ENCODE results near the gene LTA4H.
"Not testable (repeated sequence)": the region's sequence is repeated elsewhere in the genome, so short reads cannot be mapped to it uniquely, and the experiment has no call there.

LTA4H gene

DNA sequence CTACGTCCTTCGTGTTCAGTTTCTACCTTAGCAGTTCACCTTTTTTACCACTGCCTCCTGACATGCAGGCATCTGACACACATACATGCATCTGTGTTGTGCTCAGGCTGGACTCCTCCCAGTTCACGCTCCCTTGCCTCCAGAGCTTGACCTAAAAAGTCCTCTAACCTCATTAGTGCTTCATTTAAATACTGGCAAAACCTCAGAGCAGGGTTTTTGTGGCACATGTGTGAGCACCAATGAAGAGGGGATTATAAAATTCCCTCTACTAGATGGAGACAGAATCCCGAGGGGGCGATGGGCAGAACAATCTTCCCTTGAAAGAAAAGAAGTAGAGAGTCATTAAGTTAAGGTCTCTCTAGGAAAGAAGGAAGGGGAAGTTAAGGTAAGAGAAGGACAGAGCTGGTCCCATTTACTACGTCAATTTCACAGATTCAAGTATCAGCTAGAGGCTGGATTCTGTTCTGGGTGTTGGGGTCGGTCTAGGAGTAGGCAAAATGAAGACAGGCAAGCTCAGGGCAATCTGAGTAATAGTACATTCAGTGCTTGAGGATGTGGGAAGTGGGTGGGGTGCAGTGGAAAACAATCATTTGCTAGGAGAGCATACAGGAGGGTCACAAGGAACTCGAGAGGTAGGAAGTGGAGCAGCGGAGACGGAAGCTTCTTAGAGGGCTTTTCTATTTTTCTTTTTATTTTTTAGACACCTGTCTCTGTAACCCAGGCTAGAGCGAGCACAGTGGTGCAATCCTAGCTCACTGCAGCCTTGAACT is 46.7 kb downstream of the LTA4H start:
- DNase-seq = no peak

- no peak for DNase-seq
These were observed 48.5 kb downstream of the LTA4H start for GRCh38 chr12:95986635-95987570.

- DNase-seq = no peak
These were observed 50.7 kb downstream of the LTA4H start for GRCh38 chr12:95984682-95985081.

GRCh38 chr12:95982602-95983001 is 52.8 kb downstream of the LTA4H start:
- DNase-seq = no peak

- no peak for DNase-seq
These were observed 55.0 kb downstream of the LTA4H start for GRCh38 chr12:95980437-95980836.

GRCh38 chr12:95978774-95979173 is 56.6 kb downstream of the LTA4H start:
- DNase-seq = no peak

- DNase-seq = no peak
These were observed 57.0 kb downstream of the LTA4H start for GRCh38 chr12:95978351-95978750.

- no peak for DNase-seq
These were observed 57.6 kb downstream of the LTA4H start for GRCh38 chr12:95977764-95978305.

DNA sequence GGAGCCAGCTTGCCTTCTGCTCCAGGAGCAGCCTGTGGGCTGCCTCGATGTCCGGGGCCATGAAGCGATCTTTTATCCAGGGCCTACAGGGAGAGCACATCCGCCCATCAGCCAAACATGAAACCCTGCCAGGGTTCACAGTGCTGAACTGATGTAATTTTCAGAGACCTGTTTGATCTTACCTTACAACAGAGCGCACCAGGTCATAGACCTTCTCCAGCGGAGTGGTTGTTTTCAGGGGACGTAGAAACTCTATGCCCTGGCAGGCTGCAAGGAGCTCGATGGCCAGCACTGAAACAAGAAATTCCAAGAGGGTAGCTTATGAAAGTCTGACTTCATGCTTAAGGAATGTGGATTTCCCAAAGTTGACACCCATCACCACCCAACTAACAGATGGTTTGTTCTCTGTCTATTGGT is 59.0 kb downstream of the LTA4H start:
- no peak for DNase-seq

GRCh38 chr12:95975491-95975890 is 59.9 kb downstream of the LTA4H start:
- DNase-seq = no peak

GRCh38 chr12:95974358-95974757 is 61.0 kb downstream of the LTA4H start:
- DNase-seq = no peak

DNA sequence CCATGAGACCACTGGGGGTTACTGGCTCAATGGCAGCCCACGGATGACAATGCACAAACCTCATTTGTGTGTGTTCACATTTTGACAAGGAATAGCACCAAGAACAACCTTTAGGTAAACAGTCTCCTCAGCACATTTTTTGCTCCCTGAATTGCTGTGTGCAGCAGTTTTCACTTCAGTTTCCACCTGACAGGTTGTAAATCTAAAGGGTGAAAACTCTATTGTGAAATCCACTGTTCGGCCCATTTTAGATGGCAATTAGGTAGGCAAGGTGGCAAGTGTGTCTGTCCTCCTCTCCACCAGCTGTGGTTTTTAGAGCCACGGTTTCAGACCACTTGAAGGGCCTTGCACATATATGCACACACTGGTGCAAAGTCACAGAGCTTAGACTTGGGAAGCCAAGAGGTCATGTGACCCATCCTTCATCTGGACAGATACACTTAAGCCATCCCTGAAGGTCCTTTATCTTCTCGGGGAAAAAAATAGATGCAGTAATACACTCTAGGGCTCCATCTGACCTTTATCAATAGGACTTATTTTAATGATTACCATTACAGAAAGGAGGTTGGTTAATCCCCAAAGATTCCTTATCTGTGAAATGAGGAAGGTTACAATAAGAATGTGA is 62.4 kb downstream of the LTA4H start:
- DNase-seq = no peak

GRCh38 chr12:95970905-95971304 is 64.5 kb downstream of the LTA4H start:
- DNase-seq = no peak

GRCh38 chr12:95969116-95969515 is 66.3 kb downstream of the LTA4H start:
- DNase-seq = not testable (repeated sequence)

- no peak for DNase-seq
These were observed 68.1 kb downstream of the LTA4H start for GRCh38 chr12:95967301-95967700.

DNA sequence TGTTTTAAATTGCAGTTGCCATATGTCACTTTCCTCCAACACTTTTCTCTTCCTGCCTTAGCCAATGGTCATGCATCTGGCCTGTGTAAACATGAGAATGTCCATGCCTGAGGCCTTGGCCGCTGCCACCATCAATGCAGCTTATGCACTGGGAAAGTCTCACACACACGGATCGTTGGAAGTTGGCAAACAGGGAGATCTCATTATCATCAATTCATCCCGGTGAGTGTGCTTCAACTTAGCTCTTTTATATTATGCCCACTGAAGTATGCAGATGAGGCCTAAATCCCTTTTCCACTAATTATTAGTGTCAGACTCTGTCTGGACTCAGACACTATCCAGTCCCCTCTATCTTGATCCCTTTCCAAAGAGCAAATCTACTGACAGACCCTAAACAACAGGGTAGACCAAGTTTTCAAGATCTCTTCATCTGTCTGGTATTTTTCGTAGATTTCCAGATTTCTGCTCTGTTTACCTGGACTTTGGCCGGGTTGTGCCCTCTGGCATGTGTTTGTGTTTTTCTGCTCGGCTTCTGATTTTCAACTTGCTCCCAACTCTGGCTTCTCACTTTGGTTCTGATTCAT is 69.0 kb downstream of the LTA4H start:
- no peak for DNase-seq

- DNase-seq = no peak
These were observed 72.3 kb downstream of the LTA4H start for GRCh38 chr12:95963096-95963495.

GRCh38 chr12:95962222-95962621 is 73.2 kb downstream of the LTA4H start:
- no peak for DNase-seq

GRCh38 chr12:95960241-95960640 is 75.1 kb downstream of the LTA4H start:
- no peak for DNase-seq

DNA sequence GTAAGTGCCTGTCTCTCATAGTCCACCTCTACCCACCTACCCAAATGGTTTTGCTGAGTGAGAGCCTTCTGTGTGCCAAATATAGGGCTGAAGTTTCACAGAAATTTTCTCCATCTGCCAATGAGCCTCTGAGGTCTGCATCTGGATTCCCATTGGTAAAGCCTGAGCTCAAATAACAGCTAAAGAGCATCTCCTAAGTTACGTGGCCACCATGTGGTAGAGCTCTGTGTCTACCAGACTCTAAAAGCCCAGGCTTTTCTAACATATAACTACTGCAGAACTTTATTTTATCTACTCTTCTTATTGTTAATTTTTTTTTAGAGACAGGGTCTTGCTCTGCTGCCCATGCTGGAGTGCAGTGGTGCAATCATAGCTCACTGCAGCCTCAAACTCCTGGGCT is 76.3 kb downstream of the LTA4H start:
- no peak for DNase-seq

- no peak for DNase-seq
These were observed 78.7 kb downstream of the LTA4H start for GRCh38 chr12:95956557-95957145.

GRCh38 chr12:95955549-95956159 is 79.7 kb downstream of the LTA4H start:
- no peak for DNase-seq
